Adrenal gland (tissue), 12 donors: ENCODE data around the gene CERT1. TPM values are rescaled to one million over a fixed set of nuclear protein-coding genes. Genes with fewer than 3 reads are reported as not detected.
"Not testable (repeated sequence)": the region's sequence is repeated elsewhere in the genome, so short reads cannot be mapped to it uniquely, and the experiment has no call there.

Experiments used
- DNase-seq, 7 donors: peaks; one replicate each; pipeline ENCODE4 v3.0.0-alpha.2; 2019 to 2020
- H3K27ac ChIP-seq, 5 donors: fragments of 200-600 bp; sonication (generic) in 4 of 5; 1 replicate in 3 of 5; 2 replicates in 2 of 5; pipeline versions ENCODE4 v1.5.1 to v1.8.0; 2016 to 2020; ENCODE audit warnings: mild to moderate bottlenecking in 1 of 5
- H3K27me3 ChIP-seq: fragments of 200-600 bp; 2 replicates; pipeline ENCODE4 v1.8.0; 2021
- H3K36me3 ChIP-seq, 2 donors: fragments of 200-600 bp; replicated peaks in 1 of 2; 1 replicate in 1 of 2; 2 replicates in 1 of 2; pipeline versions ENCODE4 v1.5.1 to v1.8.0; 2018 to 2022
- H3K4me1 ChIP-seq, 2 donors: fragments of 200-600 bp; replicated peaks in 1 of 2; 1 replicate in 1 of 2; 2 replicates in 1 of 2; pipeline versions ENCODE4 v1.5.1 to v1.8.0; 2018 to 2021
- H3K4me3 ChIP-seq, 4 donors: fragments of 200-600 bp; sonication (generic) in 3 of 4; one replicate each; pipeline ENCODE4 v1.5.1; 2016 to 2018
- H3K9me3 ChIP-seq, 3 donors: fragments of 200-600 bp; sonication (generic) in 1 of 3; replicated peaks in 1 of 3; 1 replicate in 2 of 3; 2 replicates in 1 of 3; pipeline versions ENCODE4 v1.5.1 to v1.8.0; 2016 to 2021
- CTCF ChIP-seq, 6 experiments: fragments of 450-650 bp in 4 of 6; fragments of 200-600 bp in 2 of 6; sonication (generic) in 1 of 6; IDR thresholded peaks; 1 replicate in 5 of 6; 2 replicates in 1 of 6; pipeline versions ENCODE4 v1.5.1 to v1.8.0; 2016 to 2021; ENCODE audit warnings: antibody characterized with exemption in 6 of 6, mild to moderate bottlenecking in 2 of 6, moderate library complexity in 1 of 6
- POLR2A ChIP-seq, 2 donors: fragments of 450-650 bp; IDR thresholded peaks; one replicate each; pipeline ENCODE4 v1.6.1; 2017; ENCODE audit warnings: antibody characterized with exemption in 2 of 2, mild to moderate bottlenecking in 2 of 2, moderate library complexity in 1 of 2
- WGBS, 4 donors: extraction: QIAGEN DNeasy Blood & Tissue Kit in 2 of 4; methylation state at CpG; one replicate each; pipeline versions ENCODE4 v1.1.5 to v1.1.7; 2013 to 2017; 5-methylcytosine and 5-hydroxymethylcytosine counted together
- intact Hi-C, 2 donors: fragments of 100-400 bp; cut with DNase I; formaldehyde crosslinking; loops; one replicate each; pipeline versions ENCODE4 v1.14.1 to v1.15.0; 2022 to 2023
- polyA plus RNA-seq, 3 donors: library from polyadenylated mRNA; stranded (reverse); fragments of 200-250 nt in 2 of 3; fragments of 350-450 nt in 1 of 3; fragmentation: Illumina TruSeq in 1 of 3; extraction: RNeasy Lipid Tissue Mini Kit (QIAGEN cat#74804) in 1 of 3; gene quantifications; one replicate each; pipeline ENCODE4 v1.2.3, GENCODE V29; 2013 to 2014
- small RNA-seq, 2 donors: library from RNA; depleted of rRNA; stranded (forward); fragments of <200 nt; gene quantifications; one replicate each; pipeline ENCODE3, GENCODE V24; 2016
- total RNA-seq, 9 donors: library from RNA; depleted of rRNA in 4 of 9; stranded (reverse); fragments of >200 nt in 4 of 9; fragments of 120-200 nt in 1 of 9; fragmentation: NEBNext Ultra II Directional in 1 of 9; extraction: Animal tissue kit (Norgen Biotek cat#: 25700) in 1 of 9; gene quantifications; one replicate each; pipeline versions ENCODE4 v1.1.0 to v1.2.4, GENCODE V29; 2013 to 2023
- donor health status: healthy with polysubstance abuse.
- donor health status: Bipolar disorder and iron deficiency.
- donor health status: DM: yes; HTN: yes; CAD: no.
- donor health status: DM: no; HTN: no; CAD: no.
- donor health status: DM: no; HTN: no; CAD: no.
- donor health status: DM: yes; HTN: yes; CAD: no.

Gene CERT1
- total and polyA plus RNA-seq, 12 donors, result 5.7 to 67.6 (median 50.4) TPM

GRCh38 chr5:75335486-75335885 lies 175.9 kb downstream of the CERT1 start:
- DNase-seq, result no peak
- H3K9me3 ChIP-seq, result no peaks in the 10 kb centered on the region
- no peaks in the 10 kb centered on the region for H3K27me3 ChIP-seq
- intact Hi-C loops, result no loop called here
- no peak overlapping the region for H3K4me3 ChIP-seq
- H3K27ac ChIP-seq, result peak overlapping the region in 1 of 5 donors; percentile 96
- 35 to 59% (median 49%) methylated on average over 2 of the region's 2 CpGs for WGBS, 4 donors
- H3K36me3 ChIP-seq, result no peaks in the 10 kb centered on the region
- H3K4me1 ChIP-seq, result peaks cover 0 to 33% of the 10 kb centered on the region in 2 donors
- TF ChIP-seq CTCF (IDR thresholded peaks at IDR 0.05) (peak in 1 of 6 experiments; percentile 20), POLR2A (IDR thresholded peaks at IDR 0.05) (no peak)

GRCh38 chr5:75334413-75334812 lies 177.0 kb downstream of the CERT1 start:
- intact Hi-C loops, H3K4me3 ChIP-seq, H3K9me3 ChIP-seq, H3K27me3 ChIP-seq, DNase-seq, H3K27ac ChIP-seq, H3K36me3 ChIP-seq: not testable (repeated sequence)
- WGBS, 4 donors, result 85 to 92% (median 90%) methylated on average over 7 to 10 of the region's 10 CpGs
- H3K4me1 ChIP-seq, result peaks cover 0 to 23% of the 10 kb centered on the region in 2 donors

- intact Hi-C loops, DNase-seq, H3K4me3 ChIP-seq, H3K9me3 ChIP-seq, H3K36me3 ChIP-seq, H3K27ac ChIP-seq, H3K27me3 ChIP-seq: not testable (repeated sequence)
- WGBS, 4 donors, result 97 to 100% (median 98%) methylated on average over 9 to 23 of the region's 23 CpGs; no CpG with 5 or more reads in 1 of the 4 donors
- peaks cover 0 to 19% of the 10 kb centered on the region in 2 donors for H3K4me1 ChIP-seq
These were observed 177.7 kb downstream of the CERT1 start for GRCh38 chr5:75333759-75334158.

GRCh38 chr5:75331095-75332090 lies 180.0 kb downstream of the CERT1 start:
- intact Hi-C loops, result no loop called here
- no peaks in the 10 kb centered on the region for H3K27me3 ChIP-seq
- no peaks in the 10 kb centered on the region for H3K9me3 ChIP-seq
- H3K4me1 ChIP-seq, result peaks cover 0 to 10% of the 10 kb centered on the region in 2 donors
- no peak for DNase-seq
- no peaks in the 10 kb centered on the region for H3K36me3 ChIP-seq
- no peak overlapping the region for H3K4me3 ChIP-seq
- WGBS, 4 donors, result 71 to 75% (median 73%) methylated on average over 4 of the region's 4 CpGs
- TF ChIP-seq CTCF (IDR thresholded peaks at IDR 0.05), result peak in 1 of 6 experiments; percentile 14
- no peak for TF ChIP-seq POLR2A (IDR thresholded peaks at IDR 0.05)
- H3K27ac ChIP-seq, result no peak overlapping the region

- no peaks in the 10 kb centered on the region for H3K36me3 ChIP-seq
- WGBS, 4 donors, result 80 to 96% (median 92%) methylated on average over 7 of the region's 7 CpGs
- TF ChIP-seq POLR2A (IDR thresholded peaks at IDR 0.05) (no peak), CTCF (IDR thresholded peaks at IDR 0.05) (no peak)
- H3K4me1 ChIP-seq, result peaks cover 0 to 1% of the 10 kb centered on the region in 2 donors
- no peak for DNase-seq
- no peaks in the 10 kb centered on the region for H3K9me3 ChIP-seq
- no peak overlapping the region for H3K4me3 ChIP-seq
- no peaks in the 10 kb centered on the region for H3K27me3 ChIP-seq
- intact Hi-C loops, result no loop called here
- H3K27ac ChIP-seq, result no peak overlapping the region
These were observed 181.0 kb downstream of the CERT1 start for GRCh38 chr5:75330404-75330803.

Small RNA genes lying within 50 kb of the gene (small RNA-seq; reads per million reads assigned to genes)
- gene RNU7-175P, result 0 reads per million in 2 donors

Other genes with a start within 250 kb of the CERT1 start
- gene HMGCR, start 174.4 kb downstream of the CERT1 start, total RNA-seq, result 100 to 1,000 TPM in 3 of 9 donors, 10 to 100 TPM in 6; 34.4 to 793 (median 69.7) TPM
- 100 to 1,000 TPM in 1 of 3 donors, 10 to 100 TPM in 1, 1 to 10 TPM in 1; 7.0 to 234 (median 25.5) TPM for gene HMGCR, start 174.4 kb downstream of the CERT1 start, polyA plus RNA-seq
- 10 to 100 TPM; 16.7 to 63.6 (median 38.8) TPM for gene POLK, start 262 bp upstream of the CERT1 start, total RNA-seq
- gene POLK, start 262 bp upstream of the CERT1 start, polyA plus RNA-seq, result 10 to 100 TPM in 2 of 3 donors, 1 to 10 TPM in 1; 6.9 to 40.0 (median 10.7) TPM
- gene ANKDD1B, start 99.8 kb upstream of the CERT1 start, total RNA-seq, result 1 to 10 TPM in 1 of 9 donors, under 1 TPM in 6, not detected in 2; 0.28 to 4.5 (median 0.61) TPM
- gene ANKDD1B, start 99.8 kb upstream of the CERT1 start, polyA plus RNA-seq, result 1 to 10 TPM in 2 of 3 donors, under 1 TPM in 1; 0.73 to 3.8 (median 2.1) TPM
- gene POC5, start 205.8 kb upstream of the CERT1 start, total RNA-seq, result 10 to 100 TPM in 6 of 9 donors, 1 to 10 TPM in 3; 6.5 to 22.3 (median 13.8) TPM
- 10 to 100 TPM; 10.2 to 16.7 (median 13.5) TPM for gene POC5, start 205.8 kb upstream of the CERT1 start, polyA plus RNA-seq